MG63 (cell line): ENCODE measurements around the gene C14orf39. TPM values are rescaled to one million over a fixed set of nuclear protein-coding genes. Genes with fewer than 3 reads are reported as not detected.

Source experiments
- total RNA-seq: library from RNA; depleted of rRNA; stranded (reverse); fragments of >200 nt; shearing (Covaris generic); gene quantifications from 2 replicates; pipeline ENCODE4 v1.2.3, GENCODE V29; 2014; ENCODE audit warnings: low replicate concordance; rRNA removed

Gene C14orf39
- total RNA-seq, 1 experiment from 2014 or later: not detected

Other genes with a start within 250 kb of the C14orf39 start
- gene PPM1A, start 236.8 kb downstream of the C14orf39 start, total RNA-seq: 16.0 and 32.5 TPM in 2 replicates
- not detected in 2 replicates for gene SIX6, start 23.1 kb upstream of the C14orf39 start, total RNA-seq
- gene SIX1, start 163.4 kb upstream of the C14orf39 start, total RNA-seq: 4.1 and 10.7 TPM in 2 replicates
- gene SIX4, start 238.3 kb upstream of the C14orf39 start, total RNA-seq: 2.0 and 3.1 TPM in 2 replicates
- gene MNAT1, start 248.7 kb upstream of the C14orf39 start, total RNA-seq: 32.4 and 45.7 TPM in 2 replicates